Spinal cord (tissue), 10 donors: Measurements from ENCODE around the gene UTP4. TPM values are rescaled to one million over a fixed set of nuclear protein-coding genes. Genes with fewer than 3 reads are reported as not detected.

ENCODE experiments used
- DNase-seq, 6 donors: peaks; one replicate each; pipeline versions ENCODE4 v3.0.0 to v3.0.0-alpha.2; 2013 to 2015; ENCODE audit warnings: low spot score in 6 of 6, low read depth in 4 of 6
- H3K27ac ChIP-seq: one replicate; pipeline ENCODE4 v1.5.1; 2013; ENCODE audit warnings: low read depth, low read length, control low read depth
- H3K27me3 ChIP-seq: one replicate; pipeline ENCODE4 v1.6.1; 2013; ENCODE audit warnings: low read length; ENCODE audit not compliant: control insufficient read depth, insufficient read depth
- H3K36me3 ChIP-seq: one replicate; pipeline ENCODE4 v1.6.1; 2013; ENCODE audit warnings: low read length; ENCODE audit not compliant: control insufficient read depth, insufficient read depth
- H3K4me1 ChIP-seq: one replicate; pipeline ENCODE4 v1.6.1; 2013; ENCODE audit warnings: low read length; ENCODE audit not compliant: control insufficient read depth, insufficient read depth
- H3K4me3 ChIP-seq: one replicate; pipeline ENCODE4 v1.5.1; 2013; ENCODE audit warnings: low read depth, low read length, control low read depth
- H3K9me3 ChIP-seq: one replicate; pipeline ENCODE4 v1.6.1; 2013; ENCODE audit warnings: low read length; ENCODE audit not compliant: control insufficient read depth, insufficient read depth
- WGBS: methylation state at CpG from one replicate; pipeline ENCODE4 v1.1.5; 2013; ENCODE audit warnings: missing lambda C conversion rate; ENCODE audit not compliant: insufficient coverage; 5-methylcytosine and 5-hydroxymethylcytosine counted together
- polyA plus RNA-seq, 2 donors: library from polyadenylated mRNA; unstranded; fragments of 120-200 nt; gene quantifications; one replicate each; pipeline ENCODE4 v1.2.1, GENCODE V29; 2013; ENCODE audit not compliant: insufficient read length in 2 of 2
- total RNA-seq, 2 donors: library from RNA; depleted of rRNA in 1 of 2; stranded (reverse); fragments of 120-200 nt in 1 of 2; fragments of >200 nt in 1 of 2; gene quantifications; one replicate each; pipeline versions ENCODE4 v1.2.3 to v1.2.4, GENCODE V29; 2013 to 2014
- donor health status: healthy.

The UTP4 gene
- total and polyA plus RNA-seq, 4 donors: 19.1 to 37.7 (median 30.4) TPM

DNA sequence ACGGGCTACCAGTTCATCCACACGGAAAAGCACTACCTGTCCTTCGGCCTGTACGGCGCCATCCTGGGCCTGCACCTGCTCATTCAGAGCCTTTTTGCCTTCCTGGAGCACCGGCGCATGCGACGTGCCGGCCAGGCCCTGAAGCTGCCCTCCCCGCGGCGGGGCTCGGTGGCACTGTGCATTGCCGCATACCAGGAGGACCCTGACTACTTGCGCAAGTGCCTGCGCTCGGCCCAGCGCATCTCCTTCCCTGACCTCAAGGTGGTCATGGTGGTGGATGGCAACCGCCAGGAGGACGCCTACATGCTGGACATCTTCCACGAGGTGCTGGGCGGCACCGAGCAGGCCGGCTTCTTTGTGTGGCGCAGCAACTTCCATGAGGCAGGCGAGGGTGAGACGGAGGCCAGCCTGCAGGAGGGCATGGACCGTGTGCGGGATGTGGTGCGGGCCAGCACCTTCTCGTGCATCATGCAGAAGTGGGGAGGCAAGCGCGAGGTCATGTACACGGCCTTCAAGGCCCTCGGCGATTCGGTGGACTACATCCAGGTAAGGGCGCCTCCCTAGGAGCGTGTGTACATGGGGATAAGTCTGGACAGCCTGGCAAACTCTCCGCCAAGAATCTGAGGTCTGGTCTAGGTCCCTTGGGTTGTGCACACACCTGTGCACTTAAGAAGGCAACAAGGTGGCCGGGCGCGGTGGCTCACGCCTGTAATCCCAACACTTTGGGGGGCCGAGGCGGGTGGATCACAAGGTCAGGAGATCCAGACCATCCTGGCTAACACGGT lies 22.8 kb upstream of the UTP4 start:
- no peak for DNase-seq
- peaks cover 53% of the 10 kb centered on the region for H3K36me3 ChIP-seq
- no peak overlapping the region for H3K27ac ChIP-seq
- H3K27me3 ChIP-seq: peaks cover 17% of the 10 kb centered on the region
- no peak overlapping the region for H3K4me3 ChIP-seq
- H3K9me3 ChIP-seq: no peaks in the 10 kb centered on the region
- 95% methylated on average over 41 of the region's 48 CpGs for WGBS
- H3K4me1 ChIP-seq: peaks cover 38% of the 10 kb centered on the region

DNA sequence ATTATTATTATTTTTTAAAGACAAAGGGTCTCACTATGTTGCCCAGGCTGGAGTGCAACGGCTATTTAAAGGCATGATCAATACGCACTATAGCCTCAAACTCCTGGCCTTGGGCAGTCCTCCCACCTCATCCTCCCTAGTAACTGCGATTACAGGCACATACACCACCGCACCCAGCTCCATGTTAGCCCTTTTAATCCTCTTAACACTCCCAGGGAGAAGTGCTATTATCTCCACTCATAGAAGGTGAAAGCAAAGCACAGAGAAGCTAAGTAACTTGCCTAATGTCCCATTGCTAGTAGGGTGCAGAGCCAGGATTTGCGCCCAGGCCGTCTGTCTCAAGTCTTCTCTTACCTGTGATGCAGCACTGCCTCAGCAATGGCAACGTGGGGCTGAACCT lies 22.0 kb upstream of the UTP4 start:
- Histone ChIP-seq H3K9me3 (no peaks in the 10 kb centered on the region), H3K27ac (no peak overlapping the region), H3K27me3 (peaks cover 15% of the 10 kb centered on the region), H3K36me3 (peaks cover 60% of the 10 kb centered on the region), H3K4me3 (no peak overlapping the region), H3K4me1 (peaks cover 34% of the 10 kb centered on the region)
- no peak for DNase-seq
- WGBS: 87% methylated on average over 6 of the region's 7 CpGs

DNA sequence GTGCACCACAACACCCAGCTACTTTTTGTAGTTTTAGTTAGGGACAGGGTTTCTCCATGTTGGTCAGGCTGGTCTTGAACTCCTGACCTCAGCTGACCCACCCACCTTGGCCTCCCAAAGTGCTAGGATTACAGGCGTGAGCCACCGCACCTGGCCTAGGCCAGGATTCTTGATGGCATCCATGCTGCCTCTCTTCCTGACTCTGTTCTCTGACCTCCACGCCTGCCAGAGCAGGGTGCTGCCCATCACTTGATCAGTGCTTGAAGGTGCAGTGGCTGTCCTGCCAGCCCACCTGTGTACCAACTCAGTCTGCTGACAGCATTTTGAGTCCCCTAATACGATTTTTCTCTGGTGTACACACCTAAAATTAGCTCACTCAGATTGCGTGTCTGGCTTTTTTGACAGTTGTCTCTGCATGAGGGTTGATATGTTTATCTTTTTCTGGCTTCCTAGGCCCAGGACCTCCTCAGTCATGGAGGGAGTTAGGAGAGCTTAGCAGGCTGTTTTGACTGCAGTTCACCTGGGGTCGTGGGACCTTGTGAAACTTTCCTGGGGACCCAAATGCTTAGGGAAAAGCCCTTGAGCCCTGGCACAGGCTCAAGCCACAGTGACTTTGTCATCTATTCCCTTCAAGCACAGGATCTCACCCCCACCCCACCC lies 21.1 kb upstream of the UTP4 start:
- Histone ChIP-seq H3K36me3 (peaks cover 64% of the 10 kb centered on the region), H3K4me3 (no peak overlapping the region), H3K9me3 (no peaks in the 10 kb centered on the region), H3K4me1 (peaks cover 30% of the 10 kb centered on the region), H3K27ac (no peak overlapping the region), H3K27me3 (peaks cover 13% of the 10 kb centered on the region)
- DNase-seq: no peak
- 91% methylated on average over 5 of the region's 6 CpGs for WGBS

DNA sequence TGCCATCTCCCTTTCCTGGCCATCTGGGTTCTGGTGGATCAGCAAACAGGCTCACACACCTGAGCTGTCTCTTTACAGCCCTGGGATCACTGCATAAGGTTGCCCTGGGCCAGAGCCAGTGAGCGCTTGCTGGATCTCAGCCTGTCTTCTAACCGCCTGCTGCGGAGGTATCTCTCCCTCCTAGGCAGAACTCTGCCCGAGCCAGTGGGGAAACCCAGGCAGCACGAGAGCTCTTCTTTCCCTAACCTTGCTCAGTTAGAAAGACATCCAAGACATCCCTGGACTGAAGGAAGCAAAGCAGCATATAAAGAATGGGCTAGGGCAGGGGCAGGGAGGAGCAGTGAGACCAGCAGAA lies 20.6 kb upstream of the UTP4 start:
- DNase-seq: no peak
- Histone ChIP-seq H3K36me3 (peaks cover 65% of the 10 kb centered on the region), H3K4me1 (peaks cover 25% of the 10 kb centered on the region), H3K9me3 (no peaks in the 10 kb centered on the region), H3K4me3 (no peak overlapping the region), H3K27ac (no peak overlapping the region), H3K27me3 (peaks cover 11% of the 10 kb centered on the region)
- WGBS: 92% methylated on average over 5 of the region's 5 CpGs

DNA sequence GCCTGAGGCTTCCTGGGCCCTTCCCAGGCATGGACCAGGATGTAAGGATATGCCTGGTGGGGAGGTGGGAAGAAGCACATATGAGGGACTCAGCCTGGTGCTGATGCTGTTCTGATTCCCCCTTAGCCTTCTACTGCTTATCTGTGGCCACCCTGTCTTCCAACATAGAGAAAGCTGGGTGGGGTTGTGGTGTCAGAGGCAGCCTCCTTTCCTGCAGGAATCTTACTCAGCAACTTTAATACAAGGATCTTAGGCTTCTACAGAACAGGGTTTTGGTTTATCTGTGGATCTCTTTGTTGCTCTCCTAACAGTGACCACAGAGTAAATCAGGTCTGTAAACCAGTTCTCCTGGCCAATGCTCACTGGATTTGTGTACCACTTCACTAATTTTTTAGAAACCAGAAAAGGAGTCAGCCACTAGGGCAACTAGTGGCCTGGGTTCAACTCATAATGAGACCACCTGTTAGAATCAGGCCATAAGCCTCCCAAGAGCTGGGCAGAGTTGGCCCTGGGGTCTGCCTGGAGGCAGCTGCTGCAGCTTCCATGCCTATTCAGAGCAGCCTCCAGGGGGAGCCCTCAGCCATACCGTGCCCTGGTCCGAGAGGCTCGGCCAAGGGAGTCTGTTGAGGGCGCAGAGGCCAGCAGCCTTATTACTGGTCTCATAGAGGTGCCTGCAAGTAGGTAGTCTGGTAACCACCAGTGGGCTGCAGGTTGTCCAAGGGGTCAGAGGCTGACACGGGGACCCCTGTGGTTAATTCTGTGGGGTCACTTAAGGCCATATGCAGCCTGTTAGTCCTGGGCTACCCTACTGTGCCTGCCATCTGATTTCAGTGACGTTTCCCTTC lies 19.9 kb upstream of the UTP4 start:
- no peaks in the 10 kb centered on the region for H3K9me3 ChIP-seq
- no peak overlapping the region for H3K27ac ChIP-seq
- peaks cover 19% of the 10 kb centered on the region for H3K4me1 ChIP-seq
- DNase-seq: no peak
- H3K36me3 ChIP-seq: peaks cover 67% of the 10 kb centered on the region
- peaks cover 6% of the 10 kb centered on the region for H3K27me3 ChIP-seq
- WGBS: 44% methylated on average over 6 of the region's 6 CpGs
- H3K4me3 ChIP-seq: no peak overlapping the region

DNA sequence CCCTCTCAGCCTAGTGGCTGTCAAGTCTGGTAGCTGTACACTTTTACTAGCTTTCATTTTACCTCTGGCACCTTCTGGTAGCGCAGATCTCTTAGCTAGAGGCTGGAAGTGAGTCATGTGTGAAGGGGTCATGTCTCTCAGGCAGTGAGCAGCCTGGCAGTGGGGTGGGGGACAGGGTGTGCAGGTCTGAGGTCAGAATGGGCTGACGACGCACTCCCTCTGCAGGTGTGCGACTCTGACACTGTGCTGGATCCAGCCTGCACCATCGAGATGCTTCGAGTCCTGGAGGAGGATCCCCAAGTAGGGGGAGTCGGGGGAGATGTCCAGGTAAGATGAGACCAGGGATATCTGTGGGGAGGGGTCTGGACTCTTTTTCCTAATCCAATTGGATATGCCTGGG lies 19.2 kb upstream of the UTP4 start:
- Histone ChIP-seq H3K4me1 (peaks cover 12% of the 10 kb centered on the region), H3K9me3 (no peaks in the 10 kb centered on the region), H3K36me3 (peaks cover 73% of the 10 kb centered on the region), H3K4me3 (no peak overlapping the region), H3K27ac (no peak overlapping the region), H3K27me3 (no peaks in the 10 kb centered on the region)
- 96% methylated on average over 6 of the region's 7 CpGs for WGBS
- DNase-seq: no peak

DNA sequence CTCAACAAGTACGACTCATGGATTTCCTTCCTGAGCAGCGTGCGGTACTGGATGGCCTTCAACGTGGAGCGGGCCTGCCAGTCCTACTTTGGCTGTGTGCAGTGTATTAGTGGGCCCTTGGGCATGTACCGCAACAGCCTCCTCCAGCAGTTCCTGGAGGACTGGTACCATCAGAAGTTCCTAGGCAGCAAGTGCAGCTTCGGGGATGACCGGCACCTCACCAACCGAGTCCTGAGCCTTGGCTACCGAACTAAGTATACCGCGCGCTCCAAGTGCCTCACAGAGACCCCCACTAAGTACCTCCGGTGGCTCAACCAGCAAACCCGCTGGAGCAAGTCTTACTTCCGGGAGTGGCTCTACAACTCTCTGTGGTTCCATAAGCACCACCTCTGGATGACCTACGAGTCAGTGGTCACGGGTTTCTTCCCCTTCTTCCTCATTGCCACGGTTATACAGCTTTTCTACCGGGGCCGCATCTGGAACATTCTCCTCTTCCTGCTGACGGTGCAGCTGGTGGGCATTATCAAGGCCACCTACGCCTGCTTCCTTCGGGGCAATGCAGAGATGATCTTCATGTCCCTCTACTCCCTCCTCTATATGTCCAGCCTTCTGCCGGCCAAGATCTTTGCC lies 18.0 kb upstream of the UTP4 start:
- Histone ChIP-seq H3K27me3 (no peaks in the 10 kb centered on the region), H3K4me1 (no peaks in the 10 kb centered on the region), H3K9me3 (no peaks in the 10 kb centered on the region), H3K36me3 (peaks cover 77% of the 10 kb centered on the region), H3K4me3 (no peak overlapping the region), H3K27ac (no peak overlapping the region)
- WGBS: 96% methylated on average over 25 of the region's 25 CpGs
- no peak for DNase-seq

DNA sequence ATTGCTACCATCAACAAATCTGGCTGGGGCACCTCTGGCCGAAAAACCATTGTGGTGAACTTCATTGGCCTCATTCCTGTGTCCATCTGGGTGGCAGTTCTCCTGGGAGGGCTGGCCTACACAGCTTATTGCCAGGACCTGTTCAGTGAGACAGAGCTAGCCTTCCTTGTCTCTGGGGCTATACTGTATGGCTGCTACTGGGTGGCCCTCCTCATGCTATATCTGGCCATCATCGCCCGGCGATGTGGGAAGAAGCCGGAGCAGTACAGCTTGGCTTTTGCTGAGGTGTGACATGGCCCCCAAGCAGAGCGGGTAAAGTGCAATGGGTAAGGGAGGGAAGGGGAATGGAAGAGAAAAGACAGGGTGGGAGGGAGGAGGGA lies 17.5 kb upstream of the UTP4 start:
- Histone ChIP-seq H3K27me3 (no peaks in the 10 kb centered on the region), H3K9me3 (no peaks in the 10 kb centered on the region), H3K4me3 (no peak overlapping the region), H3K36me3 (peaks cover 77% of the 10 kb centered on the region), H3K4me1 (no peaks in the 10 kb centered on the region), H3K27ac (no peak overlapping the region)
- no peak for DNase-seq
- 97% methylated on average over 6 of the region's 6 CpGs for WGBS

DNA sequence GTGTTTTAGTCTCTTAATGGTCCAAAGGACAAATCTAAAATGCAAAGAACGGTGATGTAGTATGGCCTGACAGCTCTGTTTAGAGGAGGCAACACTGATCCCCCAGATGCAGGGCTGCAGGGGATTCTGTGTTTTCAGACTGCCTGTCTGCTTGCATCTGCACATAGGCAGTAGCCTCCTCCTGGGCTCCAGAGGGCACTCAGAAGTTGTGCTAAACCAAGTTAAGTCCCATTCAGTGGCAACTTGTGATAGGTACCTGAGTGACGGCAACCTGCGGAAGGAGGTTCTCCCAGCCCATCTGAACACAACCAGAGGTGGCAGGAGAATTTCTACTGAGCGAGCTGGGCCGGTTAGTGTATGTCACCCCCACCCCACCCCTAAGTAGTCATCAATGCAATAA lies 17.1 kb upstream of the UTP4 start:
- Histone ChIP-seq H3K36me3 (peaks cover 77% of the 10 kb centered on the region), H3K4me1 (no peaks in the 10 kb centered on the region), H3K27ac (no peak overlapping the region), H3K27me3 (no peaks in the 10 kb centered on the region), H3K4me3 (no peak overlapping the region), H3K9me3 (no peaks in the 10 kb centered on the region)
- 100% methylated on average over 3 of the region's 5 CpGs for WGBS
- no peak for DNase-seq
